K562 (cell line): ENCODE results near the gene CDS2. TPM values are rescaled to one million over a fixed set of nuclear protein-coding genes. Genes with fewer than 3 reads are reported as not detected.

Experiments
- ATAC-seq: fragments of 200-7000 bp; cut with Tn5 transposase; 3 replicates; pipeline ENCODE4 v1.9.1; 2020; ENCODE audit warnings: moderate library complexity
- BruUV-seq: library from RNA; stranded (reverse); fragments of 400-500 nt; replicated peaks from 2 replicates; lab custom pipeline; 2021; lab: Mats Ljungman, UMichigan
- CTCF ChIA-PET: fragments of 300-600 bp; formaldehyde crosslinking; extraction: SDS; loops from one replicate; lab custom pipeline; 2021; ENCODE audit warnings: low intra/inter-chr PET ratio; lab: Yijun Ruan, JAX
- POLR2A ChIA-PET: fragments of 300-600, 350-650 bp; sonication (Branson Sonifier 250); formaldehyde crosslinking; extraction: SDS; loops from one replicate; lab custom pipeline; 2021; ENCODE audit warnings: antibody characterized with exemption, inconsistent platforms; lab: Yijun Ruan, JAX
- DNase-seq, 4 experiments: peaks; one replicate each; pipeline versions ENCODE4 v3.0.0 to v3.0.0-alpha.2; 2011 to 2018; ENCODE audit warnings: low spot score in 3 of 4, mixed read lengths in 3 of 4; ENCODE audit errors: extremely low read depth in 1 of 4
- FAIRE-seq: peaks from 2 replicates; lab custom pipeline; 2011; peaks lifted over from hg19 to GRCh38; lab: Jason Lieb, UNC
- H2AFZ ChIP-seq: 2 replicates; pipeline ENCODE4 v1.6.0; 2011; ENCODE audit warnings: low read depth, low read length, control low read depth, inconsistent platforms
- H3K27ac ChIP-seq: fragments of 200-600 bp; 3 replicates; pipeline ENCODE4 v1.8.0; 2011; ENCODE audit warnings: low read depth, mild to moderate bottlenecking, control low read depth, inconsistent platforms, low read length, moderate library complexity, mixed read lengths; ENCODE audit errors: extremely low read depth
- H3K27me3 ChIP-seq, 2 experiments: fragments of 300-600 bp in 1 of 2; 2 replicates in 1 of 2; 3 replicates in 1 of 2; pipeline versions ENCODE4 v1.6.0 to v1.8.0; 2011; ENCODE audit warnings: inconsistent platforms in 2 of 2, low read length in 2 of 2, mild to moderate bottlenecking in 1 of 2, mixed read lengths in 1 of 2, moderate library complexity in 1 of 2; ENCODE audit not compliant: control insufficient read depth in 2 of 2, insufficient read depth in 2 of 2
- H3K36me3 ChIP-seq: fragments of 300-600 bp; 3 replicates; pipeline ENCODE4 v1.8.0; 2011; ENCODE audit warnings: mild to moderate bottlenecking, low read length, inconsistent platforms; ENCODE audit not compliant: control insufficient read depth, insufficient read depth
- H3K4me1 ChIP-seq, 2 experiments: fragments of 200-600 bp in 1 of 2; replicated peaks in 1 of 2; 2 replicates in 1 of 2; 3 replicates in 1 of 2; pipeline versions ENCODE4 v1.5.1 to v1.8.0; 2011; ENCODE audit warnings: inconsistent platforms in 2 of 2, low read length in 2 of 2, mild to moderate bottlenecking in 1 of 2, mixed read lengths in 1 of 2, moderate library complexity in 1 of 2; ENCODE audit not compliant: control insufficient read depth in 2 of 2, insufficient read depth in 2 of 2
- H3K4me2 ChIP-seq: 2 replicates; pipeline ENCODE4 v1.6.1; 2011; ENCODE audit warnings: low read length, control low read depth, inconsistent platforms, mixed read lengths; ENCODE audit not compliant: insufficient read depth
- H3K4me3 ChIP-seq: fragments of 200-600 bp; sonication (generic), shearing (Covaris generic); 2 replicates; pipeline ENCODE4 v1.5.1; 2016; ENCODE audit warnings: control low read depth, inconsistent platforms
- H3K79me2 ChIP-seq: fragments of 200-600 bp; 3 replicates; pipeline ENCODE4 v1.8.0; 2011; ENCODE audit warnings: low read length, inconsistent platforms; ENCODE audit not compliant: control insufficient read depth, insufficient read depth
- H3K9ac ChIP-seq, 2 experiments: 2 replicates each; pipeline versions ENCODE4 v1.6.0 to v1.6.1; 2011; ENCODE audit warnings: low read depth in 2 of 2, low read length in 2 of 2, control low read depth in 1 of 2, inconsistent platforms in 1 of 2, mild to moderate bottlenecking in 1 of 2, mixed read lengths in 1 of 2; ENCODE audit not compliant: insufficient read depth in 1 of 2
- H3K9me1 ChIP-seq: one replicate; pipeline ENCODE4 v1.6.0; 2011; ENCODE audit warnings: inconsistent platforms, mild to moderate bottlenecking, low read length, moderate library complexity; ENCODE audit not compliant: control insufficient read depth, insufficient read depth
- H3K9me3 ChIP-seq: replicated peaks from 2 replicates; pipeline ENCODE4 v1.5.1; 2011; ENCODE audit warnings: low read depth, low read length, inconsistent platforms; ENCODE audit not compliant: control insufficient read depth, insufficient read depth
- H4K20me1 ChIP-seq: replicated peaks from 2 replicates; pipeline ENCODE4 v1.6.1; 2011; ENCODE audit warnings: low read length, inconsistent platforms, mixed read lengths; ENCODE audit not compliant: control insufficient read depth, insufficient read depth
- ILK ChIP-seq: fragments of 450-650 bp; IDR thresholded peaks from 2 replicates; pipeline ENCODE4 v1.6.1; 2016; ENCODE audit warnings: missing genetic modification characterization, low read depth, mild to moderate bottlenecking, missing compliant biosample characterization, moderate library complexity, borderline replicate concordance
- KDM4B ChIP-seq, 2 experiments: fragments of 450-650 bp in 1 of 2; sonication (generic) in 1 of 2; IDR thresholded peaks; 2 replicates each; pipeline ENCODE4 v1.6.1; 2016 to 2017; ENCODE audit warnings: borderline replicate concordance in 2 of 2, antibody characterized with exemption in 1 of 2, low read depth in 1 of 2, mild to moderate bottlenecking in 1 of 2
- PHF20 ChIP-seq: fragments of 450-650 bp; IDR thresholded peaks from 2 replicates; pipeline ENCODE4 v1.6.1; 2018; ENCODE audit not compliant: partially characterized antibody
- RBM15 ChIP-seq: fragments of 200-400 bp; formaldehyde crosslinking; IDR thresholded peaks from 2 replicates; pipeline ENCODE4 v1.6.1; 2018; ENCODE audit warnings: mild to moderate bottlenecking, low read length, moderate library complexity; ENCODE audit not compliant: insufficient read depth
- ZBTB1 ChIP-seq: sonication (generic); formaldehyde crosslinking; IDR thresholded peaks from 2 replicates; pipeline ENCODE4 v1.8.1; 2023; ENCODE audit warnings: missing genetic modification reagents, low read depth, mild to moderate bottlenecking, borderline replicate concordance
- WGBS: fragments of 100-300 bp; shearing (Covaris generic); methylation state at CpG from one replicate; pipeline ENCODE4 v1.1.6; 2016; ENCODE audit warnings: low coverage, mixed read lengths; ENCODE audit not compliant: insufficient coverage; ENCODE audit errors: missing lambda C conversion rate; 5-methylcytosine and 5-hydroxymethylcytosine counted together
- in situ Hi-C: fragments of 300-500 bp; cut with MboI; formaldehyde crosslinking; loops from 4 replicates; pipeline ENCODE4 v1.15.0; 2018; ENCODE audit warnings: inconsistent platforms, mixed read lengths
- intact Hi-C: fragments of 100-400 bp; cut with micrococcal nuclease; formaldehyde crosslinking; loops from 2 replicates; pipeline ENCODE4 v1.14.2; 2022
- polyA plus RNA-seq, 8 experiments: library from polyadenylated mRNA; depleted of rRNA in 4 of 8; stranded (reverse) in 5 of 8; unstranded in 3 of 8; fragments of >200 nt; fragmentation: Nextera tagmentation in 2 of 8; fragmentation: Illumina TruSeq in 1 of 8; extraction: Ambion mirVana in 2 of 8; extraction: Trizol in 1 of 8; gene quantifications; 2 replicates each; pipeline versions ENCODE4 v1.2.1 to v1.2.3, GENCODE V29; 2011 to 2014; ENCODE audit warnings: inconsistent platforms in 1 of 8, missing spikeins in 1 of 8
- total RNA-seq, 7 experiments: library from RNA; depleted of rRNA in 6 of 7; stranded (reverse); fragments of >200 nt in 6 of 7; fragmentation: Illumina TruSeq in 2 of 7; extraction: Trizol in 2 of 7; gene quantifications; 2 replicates each; pipeline versions ENCODE4 v1.2.1 to v1.2.3, GENCODE V29; 2011 to 2021; ENCODE audit warnings: low replicate concordance in 1 of 7

Gene CDS2
- total and polyA plus RNA-seq, 9 of the 15 experiments (the other 6 are each of a cell fraction or from before 2014, with no cell fraction given) = 6.4 to 46.4 (median 12.2) TPM

GRCh38 chr20:5135363-5136012, 8.7 kb downstream of the CDS2 start (continued):
- TF ChIP-seq RBM15 (no peak), ZBTB1 (CRISPR knock-in tag) (no peak)

- FAIRE-seq (no peak), ATAC-seq (no peak), DNase-seq (no peak)
- 38% methylated on average over 4 of the region's 4 CpGs for WGBS
- H3K4me2 ChIP-seq = no peak overlapping the region
- intact Hi-C loops = no loop called here
- no peak overlapping the region for H3K4me3 ChIP-seq
- no peaks in the 10 kb centered on the region for H3K27me3 ChIP-seq
- H3K9me1 ChIP-seq = no peaks in the 10 kb centered on the region
- POLR2A ChIA-PET = interaction anchor here (1.2 kb wide), 1 partner anchor 8 kb away, joined by 3 read pairs; no protein-coding TSS in a partner anchor
- BruUV-seq = no TSS peak
- no peak overlapping the region for H3K27ac ChIP-seq
- H3K79me2 ChIP-seq = peaks cover 38% of the 10 kb centered on the region
- no peaks in the 10 kb centered on the region for H4K20me1 ChIP-seq
- H3K9ac ChIP-seq = no peak overlapping the region
- H3K36me3 ChIP-seq = no peaks in the 10 kb centered on the region
- CTCF ChIA-PET = no interaction called here
- H3K9me3 ChIP-seq = no peaks in the 10 kb centered on the region
- H2AFZ ChIP-seq = no peak overlapping the region
- in situ Hi-C loops = no loop called here
- no peak for TF ChIP-seq KDM4B (IDR thresholded peaks at IDR 0.05; ENCODE audit: borderline replicate concordance in 2 of 2, low read depth in 1 of 2)
- TF ChIP-seq ILK (tag) = no peak
- no peak for TF ChIP-seq PHF20
- H3K4me1 ChIP-seq = peaks cover 0 to 4% of the 10 kb centered on the region in 2 experiments; a peak in 1 of 5 replicates
These were observed 9.3 kb downstream of the CDS2 start for GRCh38 chr20:5136096-5136495.
